AG09309 (cell line): ENCODE data around the gene DNAH7.
A peak's percentile ranks its signal among the peaks of the same experiment; 100 is the strongest.

Experiments used
- DNase-seq: peaks from one replicate; pipeline ENCODE4 v3.0.0-alpha.2; 2010; ENCODE audit warnings: low read depth
- H3K4me3 ChIP-seq: 2 replicates; pipeline ENCODE4 v1.5.1; 2011; ENCODE audit warnings: mild to moderate bottlenecking, low read depth, low read length, moderate library complexity; ENCODE audit not compliant: control insufficient read depth
- TF ChIP-seq, protein P1 (sequence below): IDR thresholded peaks from 2 replicates; pipeline ENCODE4 v1.5.1; 2011; ENCODE audit warnings: mild to moderate bottlenecking, low read depth, low read length, inconsistent platforms; ENCODE audit not compliant: insufficient read depth, control insufficient read depth; ENCODE audit errors: missing control alignments

DNAH7 gene

DNA sequence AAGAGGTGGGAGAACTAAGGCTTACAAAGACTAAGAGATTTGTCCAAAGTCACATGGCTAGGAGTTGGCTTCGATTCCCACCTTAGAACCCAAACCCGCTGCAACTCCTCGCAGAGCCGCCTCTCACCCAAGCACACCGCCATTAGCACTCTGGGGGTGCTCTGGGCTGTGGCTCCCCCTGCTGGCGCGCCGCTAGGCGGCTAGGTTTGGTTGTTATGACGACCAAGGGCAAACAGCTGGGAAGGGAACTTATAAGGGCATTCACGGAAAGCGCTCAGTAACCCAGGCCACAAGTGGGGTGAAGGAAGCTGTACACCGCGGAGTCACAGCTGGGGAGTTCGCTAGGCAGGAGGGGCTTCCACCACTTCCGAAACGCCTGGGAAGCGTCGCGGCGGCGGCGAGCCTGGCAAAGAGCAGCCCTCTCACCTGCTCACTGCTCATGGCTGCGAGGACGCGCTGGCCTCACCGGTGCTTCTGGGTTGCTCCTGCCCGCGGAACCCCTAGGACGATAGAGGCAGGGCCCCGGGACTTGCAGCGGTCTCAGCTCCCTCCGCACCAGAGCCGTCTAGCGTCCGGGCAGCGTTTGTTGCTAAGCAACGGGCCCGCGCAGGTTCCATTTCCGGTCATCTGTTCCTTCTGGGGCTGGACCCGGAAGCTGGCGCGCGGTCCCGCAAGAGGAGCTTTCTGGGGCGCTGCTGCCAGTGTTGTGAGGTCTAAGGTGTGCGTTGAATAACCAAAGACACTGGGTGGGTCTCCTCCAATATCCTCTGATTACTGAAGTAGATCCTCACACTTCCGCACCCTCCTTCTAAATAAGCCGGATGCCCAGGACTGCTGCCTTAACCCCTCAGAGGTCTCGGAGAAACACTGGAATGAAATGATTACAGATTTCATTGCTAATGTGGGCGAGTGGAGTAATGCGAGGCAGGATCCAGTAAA, at the start of gene DNAH7:
Gene DNAH7, minus strand, starts transcription at position 567 of the 939 bp plus-strand sequence. Its CDS starts 126 bp downstream, at position 441.
- H3K4me3 ChIP-seq: peak within 1 kb of the TSS; percentile 68
- TF ChIP-seq, protein P1, sequence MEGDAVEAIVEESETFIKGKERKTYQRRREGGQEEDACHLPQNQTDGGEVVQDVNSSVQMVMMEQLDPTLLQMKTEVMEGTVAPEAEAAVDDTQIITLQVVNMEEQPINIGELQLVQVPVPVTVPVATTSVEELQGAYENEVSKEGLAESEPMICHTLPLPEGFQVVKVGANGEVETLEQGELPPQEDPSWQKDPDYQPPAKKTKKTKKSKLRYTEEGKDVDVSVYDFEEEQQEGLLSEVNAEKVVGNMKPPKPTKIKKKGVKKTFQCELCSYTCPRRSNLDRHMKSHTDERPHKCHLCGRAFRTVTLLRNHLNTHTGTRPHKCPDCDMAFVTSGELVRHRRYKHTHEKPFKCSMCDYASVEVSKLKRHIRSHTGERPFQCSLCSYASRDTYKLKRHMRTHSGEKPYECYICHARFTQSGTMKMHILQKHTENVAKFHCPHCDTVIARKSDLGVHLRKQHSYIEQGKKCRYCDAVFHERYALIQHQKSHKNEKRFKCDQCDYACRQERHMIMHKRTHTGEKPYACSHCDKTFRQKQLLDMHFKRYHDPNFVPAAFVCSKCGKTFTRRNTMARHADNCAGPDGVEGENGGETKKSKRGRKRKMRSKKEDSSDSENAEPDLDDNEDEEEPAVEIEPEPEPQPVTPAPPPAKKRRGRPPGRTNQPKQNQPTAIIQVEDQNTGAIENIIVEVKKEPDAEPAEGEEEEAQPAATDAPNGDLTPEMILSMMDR: peak; percentile 41
- peak; percentile 38 for DNase-seq

DNA sequence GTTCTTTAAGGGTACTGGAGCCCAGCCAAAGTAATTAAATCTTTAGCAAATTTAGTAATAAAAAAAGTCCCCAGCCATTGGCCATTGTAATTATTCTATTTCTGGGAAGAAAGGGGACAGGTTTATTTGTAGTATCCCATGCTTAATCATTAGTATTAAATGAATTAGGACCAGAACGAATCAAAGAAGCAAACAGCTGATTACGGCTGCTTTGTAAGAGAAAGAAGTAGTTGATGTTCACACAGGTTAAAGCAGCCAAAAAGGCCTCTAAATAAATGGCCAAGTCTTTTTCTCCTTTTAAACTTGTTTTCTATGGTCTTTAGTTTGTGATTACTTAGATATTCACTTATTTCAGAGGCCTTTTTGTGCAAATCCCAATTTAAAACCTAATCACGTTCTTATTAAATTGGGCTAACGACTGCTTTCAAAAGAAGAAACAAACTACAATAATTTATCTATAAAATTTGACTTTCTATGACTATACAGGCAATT, 48.6 kb upstream of the DNAH7 start:
- no peak for DNase-seq
- no peak overlapping the region for H3K4me3 ChIP-seq
- TF ChIP-seq, protein P1: no peak

DNA sequence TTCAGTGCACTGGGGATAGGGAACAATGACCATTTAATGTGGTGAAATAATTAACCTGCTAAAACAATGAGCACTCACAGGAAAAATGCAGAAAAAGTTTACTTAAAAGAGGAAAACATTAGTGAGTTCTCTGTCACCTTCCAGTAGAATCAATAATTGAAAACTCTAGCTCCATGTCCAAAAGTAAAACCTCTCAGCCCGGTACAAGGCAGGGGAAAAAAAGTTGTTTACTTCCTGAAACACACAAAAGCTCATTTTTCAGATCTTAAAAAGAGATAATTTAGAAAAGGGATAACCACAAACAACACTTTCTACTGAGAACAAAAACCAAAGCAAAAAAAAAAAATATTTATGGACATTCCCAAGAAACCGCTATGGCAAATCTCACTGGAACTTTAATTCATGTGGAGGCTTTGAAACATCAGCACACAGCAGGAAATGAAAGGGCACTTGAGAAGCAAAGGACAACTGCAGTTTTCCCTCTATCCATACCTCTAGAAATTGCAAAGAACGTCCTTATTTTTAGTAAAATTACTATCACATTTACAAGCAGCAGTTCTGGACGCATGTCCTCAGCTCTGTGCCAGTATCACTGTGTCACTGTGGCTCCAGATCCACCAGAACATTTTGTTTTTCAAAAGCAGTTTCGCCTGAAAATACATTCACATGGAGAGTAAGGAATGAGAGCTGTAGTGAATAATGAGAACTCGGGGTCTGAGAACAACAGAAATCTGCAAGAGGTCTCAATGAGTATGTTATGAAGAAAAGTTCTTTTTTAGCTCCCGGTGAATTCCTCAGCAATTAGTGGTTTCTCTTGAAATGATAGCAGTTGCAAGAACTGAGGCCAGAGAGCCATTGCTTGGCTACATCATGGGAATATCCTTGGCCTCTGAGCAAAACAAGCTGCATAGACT, 44.7 kb upstream of the DNAH7 start:
- no peak overlapping the region for H3K4me3 ChIP-seq
- no peak for DNase-seq
- TF ChIP-seq, protein P1: no peak

DNA sequence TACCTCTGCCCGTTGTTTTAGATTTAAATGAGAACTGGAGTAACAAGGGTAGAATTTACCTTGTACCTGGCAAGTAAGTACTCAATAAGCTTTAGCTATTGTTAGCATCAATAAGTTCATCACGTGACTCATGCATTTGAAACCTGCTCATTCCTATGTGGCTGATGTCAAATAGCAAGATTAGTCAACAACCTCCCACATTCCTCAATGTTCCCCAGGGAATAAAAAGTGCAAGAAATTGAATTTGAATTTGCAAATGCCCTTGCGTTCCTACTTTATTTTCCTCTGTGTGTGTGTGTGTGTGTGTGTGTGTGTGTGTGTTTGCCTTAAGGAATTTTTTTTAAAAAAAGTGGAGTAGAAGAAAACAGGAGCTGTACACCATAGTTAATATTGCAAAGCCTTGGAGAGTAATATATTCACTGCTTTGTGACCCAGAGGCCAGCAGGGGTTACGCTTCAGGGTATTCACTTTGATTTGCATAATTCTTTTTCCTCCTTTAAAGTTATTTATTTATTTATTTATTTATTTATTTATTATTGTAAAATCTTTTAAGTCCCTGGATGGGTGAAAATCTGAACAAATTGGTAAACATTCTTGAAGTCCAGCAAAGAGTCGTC, 43.9 kb upstream of the DNAH7 start:
- no peak overlapping the region for H3K4me3 ChIP-seq
- TF ChIP-seq, protein P1: no peak
- DNase-seq: peak; percentile 83

DNA sequence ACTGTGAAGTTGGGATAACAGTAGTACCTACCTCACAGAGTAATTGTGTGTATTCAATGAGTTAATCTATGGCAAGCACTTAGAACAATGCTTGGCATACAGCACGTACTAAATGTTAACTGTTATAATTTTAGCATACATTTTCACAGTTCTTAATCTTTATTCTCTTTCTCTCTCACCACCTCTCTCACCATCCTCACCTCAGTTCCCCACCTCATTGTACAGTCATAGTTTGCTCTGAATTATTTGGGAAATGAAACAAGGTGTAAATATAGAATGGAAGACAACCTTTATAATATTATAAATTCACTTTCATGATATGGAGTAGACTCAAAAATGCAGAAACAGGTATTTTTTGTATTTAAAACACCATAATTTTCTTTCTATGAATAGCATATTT, 40.0 kb upstream of the DNAH7 start:
- H3K4me3 ChIP-seq: no peak overlapping the region
- DNase-seq: no peak
- TF ChIP-seq, protein P1: no peak

DNA sequence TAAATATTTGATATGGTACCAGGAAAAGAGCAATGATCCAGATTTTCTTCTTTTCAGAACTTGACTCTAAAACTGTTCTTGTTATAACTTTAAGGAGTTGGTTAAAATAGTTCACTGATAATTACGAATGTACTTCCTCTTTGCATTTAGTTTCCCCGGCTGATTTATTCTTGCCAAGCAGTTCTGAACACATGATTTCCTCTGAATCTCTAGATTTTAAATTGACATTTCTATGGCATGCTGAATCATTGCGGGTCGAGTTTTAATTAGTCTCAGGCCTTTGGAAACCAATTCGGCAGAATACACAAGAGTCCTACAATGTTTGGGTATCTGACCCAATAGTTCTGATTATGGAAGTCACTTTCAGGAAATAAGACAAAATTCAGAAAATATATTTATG, 37.3 kb upstream of the DNAH7 start:
- H3K4me3 ChIP-seq: no peak overlapping the region
- TF ChIP-seq, protein P1: no peak
- DNase-seq: no peak
